Measurements from ENCODE around the gene VANGL2. TPM values are rescaled to one million over a fixed set of nuclear protein-coding genes. Genes with fewer than 3 reads are reported as not detected.

VANGL2 gene
- total and polyA plus RNA-seq, 9 donors = 5.6 to 18.4 (median 9.7) TPM

DNA sequence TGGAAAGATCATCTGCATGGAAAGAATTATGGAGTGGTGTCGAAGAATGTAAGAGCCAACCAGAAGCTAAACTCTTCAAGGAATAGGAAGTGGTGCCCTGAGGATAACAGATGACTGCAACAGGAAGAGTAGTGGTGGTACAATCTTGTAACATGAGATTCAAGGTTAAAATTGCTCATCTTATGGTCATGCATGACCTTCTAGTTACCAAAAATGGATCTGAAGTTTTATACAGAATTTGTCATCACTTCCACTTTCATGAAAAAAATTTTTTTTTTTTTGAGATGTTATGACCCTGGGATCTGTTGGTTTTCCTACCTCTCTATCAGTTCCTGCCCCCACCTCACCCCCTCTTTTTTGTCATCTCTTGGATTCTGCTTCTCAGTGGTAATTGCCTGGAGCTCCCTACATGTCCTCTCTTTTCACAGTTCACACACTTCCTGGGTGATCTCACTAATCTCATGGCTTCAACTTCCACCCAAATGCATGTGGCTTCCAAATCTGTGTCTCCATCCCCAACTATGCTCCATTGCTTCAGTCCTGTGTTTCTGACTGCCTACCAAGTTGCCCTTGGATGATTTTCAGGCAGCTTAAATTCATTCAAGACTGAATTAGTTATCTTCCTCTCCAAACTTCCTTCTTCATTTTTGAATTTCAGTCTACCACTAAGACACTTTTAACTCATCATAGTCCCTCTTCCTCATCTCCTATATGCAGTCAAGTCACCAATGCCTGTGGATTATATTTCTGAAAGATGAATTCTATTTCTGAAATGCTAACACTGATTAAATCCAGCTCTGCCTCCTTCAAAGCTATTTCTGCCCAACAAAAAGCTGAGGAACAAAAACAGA lies 74.3 kb downstream of the VANGL2 start:
- no peak for DNase-seq
- H3K36me3 ChIP-seq = no peaks in the 10 kb centered on the region
- no peaks in the 10 kb centered on the region for H3K4me1 ChIP-seq (ENCODE audit: insufficient read depth)
- no peaks in the 10 kb centered on the region for H3K27me3 ChIP-seq
- no peaks in the 10 kb centered on the region for H3K9me3 ChIP-seq
- 70 to 87% (median 80%) methylated on average over 1 of the region's 1 CpG for WGBS, 3 donors
- H3K27ac ChIP-seq = no peak overlapping the region
- intact Hi-C loops (cut with DNase I) = no loop called here
- H3K4me3 ChIP-seq = no peak overlapping the region
- TF ChIP-seq POLR2A (IDR thresholded peaks at IDR 0.05) = no peak
- TF ChIP-seq, protein P1, sequence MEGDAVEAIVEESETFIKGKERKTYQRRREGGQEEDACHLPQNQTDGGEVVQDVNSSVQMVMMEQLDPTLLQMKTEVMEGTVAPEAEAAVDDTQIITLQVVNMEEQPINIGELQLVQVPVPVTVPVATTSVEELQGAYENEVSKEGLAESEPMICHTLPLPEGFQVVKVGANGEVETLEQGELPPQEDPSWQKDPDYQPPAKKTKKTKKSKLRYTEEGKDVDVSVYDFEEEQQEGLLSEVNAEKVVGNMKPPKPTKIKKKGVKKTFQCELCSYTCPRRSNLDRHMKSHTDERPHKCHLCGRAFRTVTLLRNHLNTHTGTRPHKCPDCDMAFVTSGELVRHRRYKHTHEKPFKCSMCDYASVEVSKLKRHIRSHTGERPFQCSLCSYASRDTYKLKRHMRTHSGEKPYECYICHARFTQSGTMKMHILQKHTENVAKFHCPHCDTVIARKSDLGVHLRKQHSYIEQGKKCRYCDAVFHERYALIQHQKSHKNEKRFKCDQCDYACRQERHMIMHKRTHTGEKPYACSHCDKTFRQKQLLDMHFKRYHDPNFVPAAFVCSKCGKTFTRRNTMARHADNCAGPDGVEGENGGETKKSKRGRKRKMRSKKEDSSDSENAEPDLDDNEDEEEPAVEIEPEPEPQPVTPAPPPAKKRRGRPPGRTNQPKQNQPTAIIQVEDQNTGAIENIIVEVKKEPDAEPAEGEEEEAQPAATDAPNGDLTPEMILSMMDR (IDR thresholded peaks at IDR 0.05) = no peak
- no peak for TF ChIP-seq EP300 (IDR thresholded peaks at IDR 0.05)

Small RNAs within 50 kb of the gene (small RNA-seq; reads per million reads assigned to genes)
- gene RNU4-42P = not detected

Other genes with a start within 250 kb of the VANGL2 start
- gene ATP1A4, start 249.0 kb upstream of the VANGL2 start, total RNA-seq = under 1 TPM in 1 of 7 donors, not detected in 6; 0.22 TPM
- gene ATP1A4, start 249.0 kb upstream of the VANGL2 start, polyA plus RNA-seq = under 1 TPM in 1 of 2 donors, not detected in 1; 0.37 TPM
- under 1 TPM in 4 of 7 donors, not detected in 3; 0.15 to 0.61 (median 0.43) TPM for gene CASQ1, start 210.0 kb upstream of the VANGL2 start, total RNA-seq
- gene CASQ1, start 210.0 kb upstream of the VANGL2 start, polyA plus RNA-seq = under 1 TPM; 0.06 to 0.92 TPM
- gene PEA15, start 195.2 kb upstream of the VANGL2 start, total RNA-seq = 100 to 1,000 TPM in 5 of 7 donors, 10 to 100 TPM in 2; 38.4 to 137 (median 135) TPM
- gene PEA15, start 195.2 kb upstream of the VANGL2 start, polyA plus RNA-seq = 100 to 1,000 TPM; 137 to 530 TPM
- gene DCAF8, start 138.0 kb upstream of the VANGL2 start, total RNA-seq = 100 to 1,000 TPM in 5 of 7 donors, 10 to 100 TPM in 2; 85.2 to 133 (median 104) TPM
- gene DCAF8, start 138.0 kb upstream of the VANGL2 start, polyA plus RNA-seq = 100 to 1,000 TPM in 1 of 2 donors, 10 to 100 TPM in 1; 99.0 to 147 TPM
- gene PEX19, start 115.4 kb upstream of the VANGL2 start, total RNA-seq = 10 to 100 TPM; 40.1 to 91.7 (median 70.6) TPM
- gene PEX19, start 115.4 kb upstream of the VANGL2 start, polyA plus RNA-seq = 100 to 1,000 TPM in 1 of 2 donors, 10 to 100 TPM in 1; 38.9 to 139 TPM
- 100 to 1,000 TPM in 5 of 7 donors, 10 to 100 TPM in 2; 63.7 to 163 (median 123) TPM for gene COPA, start 57.3 kb upstream of the VANGL2 start, total RNA-seq
- gene COPA, start 57.3 kb upstream of the VANGL2 start, polyA plus RNA-seq = 100 to 1,000 TPM in 1 of 2 donors, 10 to 100 TPM in 1; 69.9 to 144 TPM
- 10 to 100 TPM; 35.2 to 76.2 (median 58.1) TPM for gene NCSTN, start 57.2 kb upstream of the VANGL2 start, total RNA-seq
- gene NCSTN, start 57.2 kb upstream of the VANGL2 start, polyA plus RNA-seq = 100 to 1,000 TPM in 1 of 2 donors, 10 to 100 TPM in 1; 53.9 to 234 TPM
- under 1 TPM in 3 of 7 donors, not detected in 4; 0.08 to 0.20 (median 0.10) TPM for gene NHLH1, start 33.5 kb upstream of the VANGL2 start, total RNA-seq
- gene NHLH1, start 33.5 kb upstream of the VANGL2 start, polyA plus RNA-seq = under 1 TPM; 0.02 to 0.08 TPM
- under 1 TPM in 6 of 7 donors, not detected in 1; 0.13 to 0.72 (median 0.47) TPM for gene SLAMF6, start 122.7 kb downstream of the VANGL2 start, total RNA-seq
- gene SLAMF6, start 122.7 kb downstream of the VANGL2 start, polyA plus RNA-seq = 1 to 10 TPM in 1 of 2 donors, under 1 TPM in 1; 0.24 to 4.2 TPM
- 10 to 100 TPM in 1 of 7 donors, 1 to 10 TPM in 5, under 1 TPM in 1; 0.91 to 10.9 (median 2.0) TPM for gene CD84, start 178.9 kb downstream of the VANGL2 start, total RNA-seq
- gene CD84, start 178.9 kb downstream of the VANGL2 start, polyA plus RNA-seq = 1 to 10 TPM in 1 of 2 donors, under 1 TPM in 1; 0.48 to 9.6 TPM
- under 1 TPM in 4 of 7 donors, not detected in 3; 0.15 to 0.57 (median 0.27) TPM for gene SLAMF1, start 246.5 kb downstream of the VANGL2 start, total RNA-seq
- under 1 TPM; 0.18 to 0.68 TPM for gene SLAMF1, start 246.5 kb downstream of the VANGL2 start, polyA plus RNA-seq

All from ovary (tissue), 9 donors.